Mononuclear cell (primary cell): ENCODE results near the gene AKT3. TPM values are rescaled to one million over a fixed set of nuclear protein-coding genes. Genes with fewer than 3 reads are reported as not detected.
A peak's percentile ranks its signal among the peaks of the same experiment; 100 is the strongest.
"Not testable (repeated sequence)": the region's sequence is repeated elsewhere in the genome, so short reads cannot be mapped to it uniquely, and the experiment has no call there.

Experiments
- H3K27me3 ChIP-seq: 2 replicates; pipeline ENCODE4 v1.6.0; 2011; ENCODE audit warnings: low read length, control low read depth; ENCODE audit not compliant: insufficient read depth
- H3K4me1 ChIP-seq: 2 replicates; pipeline ENCODE4 v1.5.1; 2011; ENCODE audit warnings: mild to moderate bottlenecking, low read length, control low read depth; ENCODE audit not compliant: insufficient read depth
- H3K4me3 ChIP-seq: 2 replicates; pipeline ENCODE4 v1.5.1; 2011; ENCODE audit warnings: mild to moderate bottlenecking, low read length, moderate library complexity
- H3K9me3 ChIP-seq: 2 replicates; pipeline ENCODE4 v1.5.1; 2011; ENCODE audit warnings: low read depth, mild to moderate bottlenecking, control low read depth, low read length
- total RNA-seq: library from RNA; depleted of rRNA; stranded (reverse); fragments of >200 nt; gene quantifications from one replicate; pipeline ENCODE4 v1.2.3, GENCODE V29; 2012

AKT3 gene
- total RNA-seq, 1 donor, result 69.7 TPM

DNA sequence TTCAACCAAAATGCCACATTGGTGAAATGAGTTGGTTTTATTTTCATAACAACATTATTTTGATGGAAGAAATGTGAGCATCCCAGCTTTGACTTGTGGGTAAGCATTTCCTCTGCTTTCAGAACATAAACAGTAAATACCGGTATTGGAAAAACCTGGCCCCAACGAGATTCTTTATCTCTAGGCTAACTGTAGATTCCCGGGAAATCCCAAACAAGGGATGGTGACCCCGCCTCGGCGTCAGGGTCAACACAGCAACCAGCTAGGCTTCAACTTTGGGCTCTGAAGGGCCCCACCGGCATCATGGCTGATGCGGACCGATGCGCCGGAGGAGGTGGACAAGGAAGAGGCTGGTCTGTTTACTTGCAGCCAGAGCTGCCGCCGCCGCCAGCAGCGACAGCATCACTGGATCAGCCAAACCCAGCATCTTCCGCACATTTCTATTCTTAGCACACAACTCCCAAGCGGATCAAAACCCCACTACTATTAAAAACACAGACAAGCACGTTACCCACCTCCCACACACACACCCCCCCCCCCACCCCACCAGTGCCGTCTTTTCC is 1.1 kb downstream of the AKT3 start:
- Histone ChIP-seq H3K4me1 (peaks cover 15% of the 10 kb centered on the region), H3K27me3 (peaks cover 15% of the 10 kb centered on the region), H3K9me3 (no peaks in the 10 kb centered on the region), H3K4me3 (peak overlapping the region; percentile 46)

- Histone ChIP-seq H3K4me3 (no peak overlapping the region), H3K27me3 (peaks cover 15% of the 10 kb centered on the region), H3K4me1 (peaks cover 18% of the 10 kb centered on the region), H3K9me3 (no peaks in the 10 kb centered on the region)
These were observed 1.7 kb downstream of the AKT3 start for GRCh38 chr1:243848165-243848857.

DNA sequence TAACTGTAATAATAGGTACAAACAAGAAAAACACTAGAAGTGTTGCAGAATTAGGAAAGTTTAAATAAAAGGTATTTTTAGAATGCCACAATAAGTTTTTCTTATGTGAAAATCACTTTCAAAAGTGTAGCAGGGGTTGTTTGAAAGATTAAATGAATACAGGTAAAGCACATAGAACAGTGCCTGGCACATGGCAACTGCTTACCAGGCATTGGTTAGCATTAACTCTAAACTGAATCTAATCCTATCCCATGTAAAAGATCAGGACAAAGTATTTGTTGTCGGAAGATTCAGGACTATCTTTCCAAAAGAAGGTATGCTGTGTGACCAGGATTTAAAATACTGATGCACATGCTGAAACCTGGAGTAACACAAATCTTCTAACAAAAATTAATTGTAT is 3.3 kb downstream of the AKT3 start:
- Histone ChIP-seq H3K4me3 (no peak overlapping the region), H3K4me1 (peaks cover 23% of the 10 kb centered on the region), H3K27me3 (peaks cover 13% of the 10 kb centered on the region), H3K9me3 (no peaks in the 10 kb centered on the region)

DNA sequence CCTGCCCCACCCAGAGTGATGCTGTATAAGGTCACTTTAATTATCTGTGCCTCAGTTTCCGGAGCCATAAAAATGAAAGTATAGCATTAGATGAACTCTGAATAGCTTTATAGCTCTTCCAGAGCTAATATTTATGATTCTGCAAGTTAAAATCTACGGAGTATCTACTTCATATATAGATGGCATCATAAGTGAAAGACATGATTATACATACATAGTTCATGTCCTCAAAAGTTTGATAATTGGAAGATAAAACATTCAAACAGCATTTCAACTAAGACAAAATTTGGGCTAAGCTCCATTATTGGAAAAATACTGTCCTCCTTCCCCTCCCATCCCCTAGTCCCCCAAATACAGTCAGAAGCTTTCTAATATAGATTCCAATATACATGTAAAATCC is 4.2 kb downstream of the AKT3 start:
- Histone ChIP-seq H3K27me3 (peaks cover 8% of the 10 kb centered on the region), H3K4me3 (no peak overlapping the region), H3K4me1 (peaks cover 14% of the 10 kb centered on the region), H3K9me3 (no peaks in the 10 kb centered on the region)

GRCh38 chr1:243844186-243844585 is 5.9 kb downstream of the AKT3 start:
- Histone ChIP-seq H3K4me1 (peaks cover 13% of the 10 kb centered on the region), H3K9me3 (no peaks in the 10 kb centered on the region), H3K4me3 (no peak overlapping the region), H3K27me3 (peaks cover 8% of the 10 kb centered on the region)

DNA sequence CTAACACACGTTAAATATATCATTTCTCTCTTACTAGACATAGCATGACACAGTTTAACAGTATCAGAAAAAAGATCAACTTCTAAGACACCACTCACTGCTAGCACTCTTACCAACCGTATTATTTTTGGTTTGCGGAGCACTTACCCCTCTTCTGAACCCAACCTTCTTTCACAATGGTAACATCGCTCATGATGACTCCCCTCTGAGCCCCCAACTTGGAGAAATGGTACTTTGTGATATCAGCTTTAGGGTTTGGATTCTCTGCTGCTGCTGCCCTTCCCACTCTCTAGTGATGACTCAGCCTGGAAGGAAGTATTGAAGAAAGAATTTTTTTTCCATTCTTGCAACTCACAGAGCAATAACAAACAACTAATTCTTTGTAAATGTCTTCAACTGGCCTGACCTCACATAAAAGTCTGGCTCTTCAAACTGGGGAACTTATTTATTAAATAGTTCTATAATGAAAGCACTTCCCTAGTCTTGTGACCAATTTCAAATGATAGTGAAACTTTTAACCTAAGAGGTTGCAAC is 7.0 kb downstream of the AKT3 start:
- Histone ChIP-seq H3K9me3 (no peaks in the 10 kb centered on the region), H3K4me3 (no peak overlapping the region), H3K27me3 (peaks cover 1% of the 10 kb centered on the region), H3K4me1 (peaks cover 8% of the 10 kb centered on the region)

DNA sequence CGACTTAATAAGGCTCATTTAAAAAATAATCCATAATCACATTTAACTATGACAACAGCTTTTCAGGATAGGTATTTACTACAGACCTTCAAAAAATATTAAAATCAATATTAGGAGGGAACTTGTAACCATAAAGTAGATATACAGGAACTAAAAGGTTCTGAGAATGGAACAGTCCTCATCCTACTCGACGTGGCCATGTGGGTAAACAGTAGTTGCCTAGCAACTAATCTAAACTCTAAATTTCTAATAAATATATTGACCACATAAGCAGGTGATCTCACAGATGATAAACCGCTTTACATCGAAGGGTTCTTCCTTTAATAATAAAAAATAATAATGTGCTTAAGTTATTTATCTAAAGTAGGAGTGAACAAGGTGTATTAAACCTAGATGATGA is 7.9 kb downstream of the AKT3 start:
- Histone ChIP-seq H3K4me3 (no peak overlapping the region), H3K4me1 (peaks cover 8% of the 10 kb centered on the region), H3K9me3 (no peaks in the 10 kb centered on the region), H3K27me3 (no peaks in the 10 kb centered on the region)

- Histone ChIP-seq H3K9me3 (no peaks in the 10 kb centered on the region), H3K4me1 (peaks cover 8% of the 10 kb centered on the region), H3K4me3 (no peak overlapping the region), H3K27me3 (no peaks in the 10 kb centered on the region)
These were observed 8.5 kb downstream of the AKT3 start for GRCh38 chr1:243841507-243841906.

DNA sequence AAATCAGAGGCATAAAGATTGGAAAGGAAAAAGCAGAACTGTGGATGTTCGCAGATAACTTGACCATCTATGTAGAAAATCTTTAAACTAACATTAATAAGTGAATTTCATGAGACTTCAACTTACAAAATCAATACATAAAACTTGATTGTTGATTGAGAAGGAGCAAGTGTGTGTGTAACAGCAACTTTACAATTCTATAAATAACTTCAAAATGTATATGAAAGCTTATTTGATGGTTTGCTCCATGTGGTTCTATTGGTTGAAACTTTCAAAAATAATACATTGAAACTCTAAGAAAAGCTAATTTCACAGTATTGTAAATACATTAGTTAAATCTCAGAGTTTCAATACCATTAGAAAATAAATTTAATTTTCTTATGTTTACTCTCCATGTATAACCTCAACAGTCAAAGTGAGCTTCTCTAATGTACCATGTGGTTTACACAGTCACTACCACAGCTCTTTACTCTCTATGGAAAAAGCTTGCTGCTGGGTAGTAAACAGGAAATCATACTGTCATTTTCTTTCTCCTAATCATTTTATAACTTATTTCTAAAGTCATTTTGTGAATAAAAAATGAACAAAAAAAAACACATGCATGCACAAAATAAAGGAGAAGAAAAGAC is 12.0 kb downstream of the AKT3 start:
- peaks cover 2% of the 10 kb centered on the region for H3K4me1 ChIP-seq

GRCh38 chr1:243834130-243834529 is 15.9 kb downstream of the AKT3 start:
- H3K27me3 ChIP-seq, result no peaks in the 10 kb centered on the region
- no peak overlapping the region for H3K4me3 ChIP-seq
- no peaks in the 10 kb centered on the region for H3K4me1 ChIP-seq
- H3K9me3 ChIP-seq, result peaks cover 13% of the 10 kb centered on the region

More for the DNA sequence above, 12.0 kb downstream of the AKT3 start:
- H3K27me3 ChIP-seq, result no peaks in the 10 kb centered on the region
- no peak overlapping the region for H3K4me3 ChIP-seq
- H3K9me3 ChIP-seq, result peaks cover 13% of the 10 kb centered on the region

GRCh38 chr1:243831463-243831862 is 18.6 kb downstream of the AKT3 start:
- H3K9me3 ChIP-seq, result peaks cover 13% of the 10 kb centered on the region
- no peaks in the 10 kb centered on the region for H3K4me1 ChIP-seq
- H3K4me3 ChIP-seq, result no peak overlapping the region
- no peaks in the 10 kb centered on the region for H3K27me3 ChIP-seq

DNA sequence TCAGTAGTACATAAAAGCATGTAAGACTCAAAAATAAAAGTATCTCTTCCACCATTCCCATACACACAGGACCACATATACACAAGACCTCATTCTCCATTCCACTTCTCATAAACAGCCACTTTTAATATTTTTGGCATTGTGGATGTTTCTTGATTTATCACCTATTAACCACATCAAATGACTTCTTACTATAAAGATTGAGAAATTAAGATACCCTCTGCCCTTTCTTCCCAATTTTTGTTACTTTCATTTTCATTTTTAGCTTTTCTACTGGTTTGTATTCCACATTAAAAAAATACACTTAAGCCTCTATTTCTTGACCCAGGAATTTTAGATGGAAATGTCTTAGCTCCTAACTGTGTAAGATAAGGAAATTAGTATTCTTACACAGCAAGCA is 22.8 kb downstream of the AKT3 start:
- H3K4me3 ChIP-seq, result no peak overlapping the region
- H3K27me3 ChIP-seq, result no peaks in the 10 kb centered on the region

DNA sequence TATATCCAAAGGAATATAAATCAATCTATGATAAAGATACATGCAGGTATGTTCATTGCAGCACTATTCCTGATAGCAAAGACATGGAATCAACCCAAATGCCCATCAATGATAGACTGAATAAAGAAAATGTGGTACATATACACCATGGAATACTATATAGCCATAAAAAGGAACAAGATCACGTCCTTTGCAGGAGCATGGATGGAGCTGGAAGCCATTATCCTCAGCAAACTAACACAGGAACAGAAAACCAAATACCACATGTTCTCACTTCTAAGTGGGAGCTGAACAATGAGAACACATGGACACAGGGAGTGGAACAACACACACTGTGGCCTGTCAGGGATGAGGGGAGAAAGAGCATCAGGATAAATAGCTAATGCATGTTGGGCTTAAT is 25.1 kb downstream of the AKT3 start:
- not testable (repeated sequence) for H3K27me3 ChIP-seq, H3K4me1 ChIP-seq, H3K4me3 ChIP-seq
- H3K9me3 ChIP-seq, result peaks cover 24% of the 10 kb centered on the region

More for the DNA sequence above, 22.8 kb downstream of the AKT3 start:
- Histone ChIP-seq H3K4me1 (no peaks in the 10 kb centered on the region), H3K9me3 (peaks cover 5% of the 10 kb centered on the region)

GRCh38 chr1:243821177-243821680 is 28.8 kb downstream of the AKT3 start:
- no peaks in the 10 kb centered on the region for H3K27me3 ChIP-seq
- H3K4me1 ChIP-seq, result no peaks in the 10 kb centered on the region
- H3K9me3 ChIP-seq, result peaks cover 24% of the 10 kb centered on the region
- no peak overlapping the region for H3K4me3 ChIP-seq

- peaks cover 31% of the 10 kb centered on the region for H3K9me3 ChIP-seq
- no peaks in the 10 kb centered on the region for H3K4me1 ChIP-seq
- no peaks in the 10 kb centered on the region for H3K27me3 ChIP-seq
- H3K4me3 ChIP-seq, result no peak overlapping the region
These were observed 30.6 kb downstream of the AKT3 start for GRCh38 chr1:243819438-243819839.
